Ovary (tissue), 9 donors: ENCODE measurements around the gene PON3. TPM values are rescaled to one million over a fixed set of nuclear protein-coding genes. Genes with fewer than 3 reads are reported as not detected.

Experiments used
- DNase-seq, 5 donors: peaks; one replicate each; pipeline ENCODE4 v3.0.0-alpha.2; 2019 to 2020
- H3K27ac ChIP-seq, 2 donors: fragments of 200-600 bp; one replicate each; pipeline versions ENCODE4 v1.5.1 to v1.8.0; 2019 to 2022
- H3K27me3 ChIP-seq: fragments of 200-600 bp; one replicate; pipeline ENCODE4 v1.8.0; 2022
- H3K36me3 ChIP-seq: fragments of 200-600 bp; sonication (generic); one replicate; pipeline ENCODE4 v1.5.1; 2019
- H3K4me1 ChIP-seq: one replicate; pipeline ENCODE4 v1.8.1; 2013; ENCODE audit warnings: mild to moderate bottlenecking, moderate library complexity; ENCODE audit not compliant: insufficient read depth
- H3K4me3 ChIP-seq: fragments of 200-600 bp; sonication (generic); one replicate; pipeline ENCODE4 v1.5.1; 2017
- H3K9me3 ChIP-seq, 2 donors: fragments of 200-600 bp in 1 of 2; sonication (generic) in 1 of 2; one replicate each; pipeline versions ENCODE4 v1.5.1 to v1.8.1; 2013 to 2019; ENCODE audit warnings: mild to moderate bottlenecking in 1 of 2, moderate library complexity in 1 of 2
- CTCF ChIP-seq, 3 donors: fragments of 450-650 bp in 2 of 3; fragments of 200-600 bp in 1 of 3; IDR thresholded peaks; one replicate each; pipeline versions ENCODE4 v1.5.1 to v1.8.0; 2016 to 2022; ENCODE audit warnings: antibody characterized with exemption in 3 of 3, mild to moderate bottlenecking in 1 of 3
- EP300 ChIP-seq: sonication (generic); formaldehyde crosslinking; IDR thresholded peaks from one replicate; pipeline ENCODE4 v1.6.1; 2017; ENCODE audit warnings: antibody characterized with exemption
- POLR2A ChIP-seq: fragments of 450-650 bp; IDR thresholded peaks from one replicate; pipeline ENCODE4 v1.6.1; 2017; ENCODE audit warnings: antibody characterized with exemption, mild to moderate bottlenecking, moderate library complexity
- WGBS, 3 donors: extraction: QIAGEN DNeasy Blood & Tissue Kit in 1 of 3; methylation state at CpG; one replicate each; pipeline versions ENCODE4 v1.1.5 to v1.1.7; 2013 to 2017; 5-methylcytosine and 5-hydroxymethylcytosine counted together
- intact Hi-C, 4 donors: fragments of 100-400 bp; cut with DNase I; formaldehyde crosslinking; loops; one replicate each; pipeline versions ENCODE4 v1.11.0 to v1.15.1; 2022 to 2023
- polyA plus RNA-seq, 2 donors: library from polyadenylated mRNA; stranded (reverse); fragments of 200-250 nt in 1 of 2; fragments of 350-450 nt in 1 of 2; fragmentation: Illumina TruSeq in 1 of 2; extraction: RNeasy Lipid Tissue Mini Kit (QIAGEN cat#74804) in 1 of 2; gene quantifications; one replicate each; pipeline ENCODE4 v1.2.3, GENCODE V29; 2013 to 2014
- total RNA-seq, 7 donors: library from RNA; depleted of rRNA in 2 of 7; stranded (reverse); fragments of >200 nt in 2 of 7; fragmentation: NEBNext Ultra II Directional in 3 of 7; extraction: Animal tissue kit (Norgen Biotek cat#: 25700) in 3 of 7; gene quantifications; one replicate each; pipeline versions ENCODE4 v1.1.0 to v1.2.4, GENCODE V29; 2016 to 2023
- donor health status: DM: no; HTN: no; CAD: no; lungs with moderate emphysema.
- donor health status: DM: no; HTN: no; CAD: no.
- donor health status: Bipolar disorder and iron deficiency.
- donor health status: DM: yes; HTN: yes; CAD: no.
- donor health status: DM: no; HTN: no; CAD: no.
- donor health status: DM: yes; HTN: yes; CAD: no.

PON3 gene
- total and polyA plus RNA-seq, 9 donors, result 6.2 to 26.0 (median 15.7) TPM

- H3K27me3 ChIP-seq, result no peaks in the 10 kb centered on the region
- no peak for DNase-seq
- H3K4me1 ChIP-seq, result peaks cover under 1% of the 10 kb centered on the region
- H3K4me3 ChIP-seq, result no peak overlapping the region
- intact Hi-C loops, result no loop called here
- H3K9me3 ChIP-seq, result no peaks in the 10 kb centered on the region
- H3K27ac ChIP-seq, result no peak overlapping the region
- TF ChIP-seq EP300 (no peak), CTCF (IDR thresholded peaks at IDR 0.05) (no peak), POLR2A (no peak)
- 91 to 94% (median 94%) methylated on average over 3 of the region's 3 CpGs for WGBS, 3 donors
- H3K36me3 ChIP-seq, result no peaks in the 10 kb centered on the region
Observed at GRCh38 chr7:95440394-95441038, 44.3 kb upstream of the PON3 start.

GRCh38 chr7:95436407-95436806 lies 40.2 kb upstream of the PON3 start:
- H3K27ac ChIP-seq, result no peak overlapping the region
- intact Hi-C loops, result no loop called here
- no peaks in the 10 kb centered on the region for H3K9me3 ChIP-seq
- TF ChIP-seq CTCF (IDR thresholded peaks at IDR 0.05) (no peak), EP300 (no peak), POLR2A (no peak)
- H3K36me3 ChIP-seq, result no peaks in the 10 kb centered on the region
- peaks cover 3% of the 10 kb centered on the region for H3K4me1 ChIP-seq
- DNase-seq, result no peak
- WGBS, 3 donors, result 47 to 66% (median 60%) methylated on average over 4 of the region's 4 CpGs
- H3K27me3 ChIP-seq, result no peaks in the 10 kb centered on the region
- H3K4me3 ChIP-seq, result no peak overlapping the region

- TF ChIP-seq POLR2A (no peak), EP300 (no peak), CTCF (IDR thresholded peaks at IDR 0.05) (no peak)
- peak overlapping the region; percentile 92 to 94 for H3K27ac ChIP-seq
- WGBS, 3 donors, result 28 to 45% (median 36%) methylated on average over 9 of the region's 9 CpGs
- intact Hi-C loops, result no loop called here
- peaks cover 3% of the 10 kb centered on the region for H3K4me1 ChIP-seq
- H3K9me3 ChIP-seq, result no peaks in the 10 kb centered on the region
- no peaks in the 10 kb centered on the region for H3K27me3 ChIP-seq
- peak in 4 of 5 donors; percentile 22 to 50 (median 34) for DNase-seq
- peak overlapping the region; percentile 76 for H3K4me3 ChIP-seq
- H3K36me3 ChIP-seq, result no peaks in the 10 kb centered on the region
Observed at GRCh38 chr7:95435422-95435780, 39.2 kb upstream of the PON3 start.

GRCh38 chr7:95434557-95435421 lies 38.6 kb upstream of the PON3 start, which contains the start of gene PON2:
TSS of gene PON2 (minus strand) at chr7:95435028. CDS start at chr7:95434951, 77 bp downstream.
- intact Hi-C loops, result no loop called here
- H3K36me3 ChIP-seq, result no peaks in the 10 kb centered on the region
- peaks cover 3% of the 10 kb centered on the region for H3K4me1 ChIP-seq
- peak; percentile 71 to 89 (median 80) for DNase-seq
- H3K27me3 ChIP-seq, result no peaks in the 10 kb centered on the region
- 0 to 1% (median 1%) methylated on average over 43 to 58 of the region's 58 CpGs for WGBS, 3 donors
- TF ChIP-seq POLR2A (peak; percentile 21), CTCF (IDR thresholded peaks at IDR 0.05) (no peak)
- H3K9me3 ChIP-seq, result no peaks in the 10 kb centered on the region
- H3K4me3 ChIP-seq, result peak within 1 kb of the TSS; percentile 76
- peak within 1 kb of the TSS; percentile 92 to 94 for H3K27ac ChIP-seq
